NCI-H2227 (cell line): ENCODE measurements around the gene ADSL.
"Not testable (repeated sequence)": the region's sequence is repeated elsewhere in the genome, so short reads cannot be mapped to it uniquely, and the experiment has no call there.

Experiments
- DNase-seq: peaks from one replicate; lab custom pipeline; 2025; ENCODE audit not compliant: unreplicated experiment; lab: John Stamatoyannopoulos, UW

The ADSL gene

GRCh38 chr22:40346185-40347118, at the start of gene ADSL:
ADSL (plus strand) TSS chr22:40346500; CDS start chr22:40346559, 59 bp downstream.
- DNase-seq: peak; percentile 87

GRCh38 chr22:40300316-40300715, 46.0 kb upstream of the ADSL start:
- DNase-seq: no peak

GRCh38 chr22:40300884-40301672, 45.2 kb upstream of the ADSL start:
- no peak for DNase-seq

- DNase-seq: no peak
Measured at GRCh38 chr22:40302149-40302548, 44.2 kb upstream of the ADSL start.

- DNase-seq: no peak
Measured at GRCh38 chr22:40305625-40306024, 40.7 kb upstream of the ADSL start.

- DNase-seq: no peak
Measured at GRCh38 chr22:40308999-40309573, 37.2 kb upstream of the ADSL start.

- DNase-seq: no peak
Measured at GRCh38 chr22:40309631-40310030, 36.7 kb upstream of the ADSL start.

GRCh38 chr22:40310081-40310767, 36.1 kb upstream of the ADSL start:
- DNase-seq: no peak

GRCh38 chr22:40310768-40311120, 35.6 kb upstream of the ADSL start:
- no peak for DNase-seq

- not testable (repeated sequence) for DNase-seq
Measured at GRCh38 chr22:40311646-40312045, 34.7 kb upstream of the ADSL start.

- no peak for DNase-seq
Measured at GRCh38 chr22:40312050-40312449, 34.2 kb upstream of the ADSL start.

- no peak for DNase-seq
Measured at GRCh38 chr22:40313007-40313406, 33.3 kb upstream of the ADSL start.

GRCh38 chr22:40314041-40314440, 32.3 kb upstream of the ADSL start:
- DNase-seq: no peak

GRCh38 chr22:40320687-40321086, 25.6 kb upstream of the ADSL start:
- DNase-seq: no peak

- DNase-seq: no peak
Measured at GRCh38 chr22:40322021-40322420, 24.3 kb upstream of the ADSL start.

GRCh38 chr22:40322818-40323447, 23.4 kb upstream of the ADSL start:
- DNase-seq: no peak

- no peak for DNase-seq
Measured at GRCh38 chr22:40323681-40324171, 22.6 kb upstream of the ADSL start.

GRCh38 chr22:40324468-40325305, 21.6 kb upstream of the ADSL start:
- DNase-seq: no peak

- no peak for DNase-seq
Measured at GRCh38 chr22:40325315-40325714, 21.0 kb upstream of the ADSL start.
